Endothelial cell of umbilical vein (primary cell): ENCODE results near the gene UTF1. TPM values are rescaled to one million over a fixed set of nuclear protein-coding genes. Genes with fewer than 3 reads are reported as not detected.

ENCODE experiments used
- BruUV-seq: library from RNA; stranded (reverse); fragments of 400-500 nt; replicated peaks from 2 replicates; lab custom pipeline; 2021; lab: Mats Ljungman, UMichigan
- CTCF ChIA-PET: fragments of 300-600, 350-600 bp; sonication (Branson Sonifier 250); formaldehyde crosslinking; loops from one replicate; lab custom pipeline; 2021; ENCODE audit warnings: antibody characterized with exemption, inconsistent platforms; lab: Charles Lee
- POLR2A ChIA-PET: fragments of 300-600, 350-600 bp; sonication (Branson Sonifier 250); formaldehyde crosslinking; loops from one replicate; lab custom pipeline; 2021; ENCODE audit warnings: antibody characterized with exemption, inconsistent platforms; lab: Charles Lee
- DNase-seq: peaks from one replicate; pipeline ENCODE4 v3.0.0-alpha.2; 2011; ENCODE audit warnings: low read depth, low spot score
- FAIRE-seq: peaks from 2 replicates; lab custom pipeline; 2011; peaks lifted over from hg19 to GRCh38; lab: Jason Lieb, UNC
- H2AFZ ChIP-seq: 2 replicates; pipeline ENCODE4 v1.6.0; 2012; ENCODE audit warnings: low read depth, low read length, control low read depth, inconsistent platforms
- H3K27ac ChIP-seq: 2 replicates; pipeline ENCODE4 v1.5.1; 2011; ENCODE audit warnings: low read depth, mild to moderate bottlenecking, control low read depth, low read length, moderate library complexity; ENCODE audit not compliant: insufficient read depth
- H3K27me3 ChIP-seq, 2 experiments: 2 replicates each; pipeline versions ENCODE4 v1.6.0 to v1.6.1; 2011; ENCODE audit warnings: low read length in 2 of 2, mixed read lengths in 1 of 2; ENCODE audit not compliant: control insufficient read depth in 2 of 2, insufficient read depth in 2 of 2
- H3K36me3 ChIP-seq, 2 experiments: 2 replicates in 1 of 2; 3 replicates in 1 of 2; pipeline ENCODE4 v1.5.1; 2011; ENCODE audit warnings: low read length in 2 of 2, mild to moderate bottlenecking in 1 of 2, moderate library complexity in 1 of 2; ENCODE audit not compliant: control insufficient read depth in 2 of 2, insufficient read depth in 2 of 2; ENCODE audit errors: extremely low read depth in 1 of 2
- H3K4me1 ChIP-seq: 3 replicates; pipeline ENCODE4 v1.5.1; 2011; ENCODE audit warnings: mild to moderate bottlenecking, low read length; ENCODE audit not compliant: control insufficient read depth, insufficient read depth; ENCODE audit errors: extremely low read depth
- H3K4me2 ChIP-seq: 2 replicates; pipeline ENCODE4 v1.6.1; 2011; ENCODE audit warnings: low read length, control low read depth, mixed read lengths; ENCODE audit not compliant: insufficient read depth
- H3K4me3 ChIP-seq, 3 experiments: fragments of 200-600 bp in 1 of 3; sonication (generic), shearing (Covaris generic) in 1 of 3; replicated peaks in 1 of 3; 2 replicates each; pipeline ENCODE4 v1.5.1; 2011 to 2016; ENCODE audit warnings: control low read depth in 3 of 3, low read length in 3 of 3, mild to moderate bottlenecking in 2 of 3, inconsistent platforms in 1 of 3, low read depth in 1 of 3, moderate library complexity in 1 of 3; ENCODE audit not compliant: insufficient read depth in 1 of 3
- H3K79me2 ChIP-seq: 2 replicates; pipeline ENCODE4 v1.6.0; 2012; ENCODE audit warnings: low read length, inconsistent platforms; ENCODE audit not compliant: control insufficient read depth, insufficient read depth
- H3K9ac ChIP-seq: replicated peaks from 2 replicates; pipeline ENCODE3; 2011; ENCODE audit warnings: low read length, control low read depth; ENCODE audit not compliant: insufficient read depth; ENCODE audit errors: extremely low read depth
- H3K9me1 ChIP-seq: replicated peaks from 3 replicates; pipeline ENCODE4 v1.6.0; 2011; ENCODE audit warnings: mild to moderate bottlenecking, low read length; ENCODE audit not compliant: control insufficient read depth, insufficient read depth; ENCODE audit errors: extremely low read depth
- H3K9me3 ChIP-seq: replicated peaks from 2 replicates; pipeline ENCODE4 v1.5.1; 2012; ENCODE audit warnings: low read length, inconsistent platforms; ENCODE audit not compliant: control insufficient read depth, insufficient read depth
- H4K20me1 ChIP-seq: replicated peaks from 2 replicates; pipeline ENCODE3; 2011; ENCODE audit warnings: mild to moderate bottlenecking, low read length; ENCODE audit not compliant: control insufficient read depth, insufficient read depth; ENCODE audit errors: extremely low read depth
- EZH2 ChIP-seq: IDR thresholded peaks from 2 replicates; pipeline ENCODE4 v1.6.1; 2012; ENCODE audit warnings: borderline replicate concordance, low read depth, mild to moderate bottlenecking, moderate library complexity, low read length, inconsistent platforms; ENCODE audit not compliant: severe bottlenecking
- FOS ChIP-seq: IDR thresholded peaks from 2 replicates; pipeline ENCODE4 v1.6.1; 2011; ENCODE audit warnings: mild to moderate bottlenecking, low read length, moderate library complexity, borderline replicate concordance; ENCODE audit not compliant: insufficient read depth
- GATA2 ChIP-seq: IDR thresholded peaks from 2 replicates; pipeline ENCODE4 v1.7.0; 2011; ENCODE audit warnings: low read depth, mild to moderate bottlenecking, moderate library complexity, mixed read lengths, low read length; ENCODE audit not compliant: insufficient read length, insufficient read depth
- JUN ChIP-seq: IDR thresholded peaks from 2 replicates; pipeline ENCODE4 v1.6.1; 2011; ENCODE audit warnings: borderline replicate concordance, low read depth; ENCODE audit not compliant: insufficient read length, insufficient read depth
- POLR2A ChIP-seq: IDR thresholded peaks from 2 replicates; pipeline ENCODE4 v1.6.1; 2012; ENCODE audit warnings: low read depth, mild to moderate bottlenecking, control low read depth, low read length
- dilution Hi-C: fragments of 300-500 bp; cut with MboI; formaldehyde crosslinking; loops from one replicate; pipeline ENCODE4 v1.15.0; 2019; ENCODE audit warnings: low sequenced_read_pairs; ENCODE audit not compliant: extremely low pct_ligation_motif_present
- intact Hi-C: fragments of 100-400 bp; cut with micrococcal nuclease; formaldehyde crosslinking; loops from one replicate; pipeline ENCODE4 v1.10.0; 2022
- polyA plus RNA-seq, 4 experiments: library from polyadenylated mRNA; depleted of rRNA in 3 of 4; stranded (reverse) in 3 of 4; unstranded in 1 of 4; fragments of >200 nt; gene quantifications; 2 replicates each; pipeline versions ENCODE4 v1.2.1 to v1.2.3, GENCODE V29; 2011 to 2012; ENCODE audit warnings: missing spikeins in 1 of 4
- total RNA-seq: library from RNA; stranded (reverse); gene quantifications from 2 replicates; pipeline ENCODE4 v1.2.3, GENCODE V29; 2021
- TF ChIP-seq, protein P1 (sequence below): IDR thresholded peaks from 2 replicates; pipeline ENCODE4 v1.6.1; 2011; ENCODE audit not compliant: insufficient read depth, insufficient read length
- TF ChIP-seq, protein P2 (sequence below), 2 donors: IDR thresholded peaks; 1 replicate in 1 of 2; 2 replicates in 1 of 2; pipeline ENCODE4 v1.5.1; 2011; ENCODE audit warnings: low read length in 2 of 2, mild to moderate bottlenecking in 2 of 2, moderate library complexity in 2 of 2, control low read depth in 1 of 2, inconsistent platforms in 1 of 2, low read depth in 1 of 2; ENCODE audit not compliant: insufficient read depth in 1 of 2; ENCODE audit errors: extremely low read depth in 1 of 2

Gene UTF1
- total and polyA plus RNA-seq, 2 donors (not counting 3 experiments of a cell fraction or from before 2014, with no cell fraction given) = not detected

DNA sequence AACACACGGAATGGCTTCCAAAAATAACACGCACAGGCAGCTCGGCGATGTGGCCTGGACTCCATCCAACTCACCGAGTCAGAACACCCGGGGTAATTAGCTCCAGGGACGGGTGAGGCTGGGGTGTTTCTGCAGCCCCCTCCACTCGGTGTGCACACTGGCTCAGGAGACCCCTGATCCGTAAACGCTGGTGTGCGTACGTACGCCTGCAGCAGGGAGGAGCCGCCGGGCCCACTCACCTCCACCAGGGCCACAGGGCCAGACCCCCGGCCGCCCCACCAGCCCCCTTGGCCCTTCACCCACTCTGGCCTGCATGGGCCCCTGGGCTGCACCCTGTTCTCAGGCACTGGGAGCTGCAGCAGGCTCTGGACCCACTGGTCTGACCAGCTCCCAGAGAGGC, 22.4 kb upstream of the UTF1 start:
- Histone ChIP-seq H4K20me1 (no peaks in the 10 kb centered on the region), H3K4me1 (no peaks in the 10 kb centered on the region), H3K27ac (no peak overlapping the region), H3K36me3 (no peaks in the 10 kb centered on the region), H3K4me2 (no peak overlapping the region), H3K79me2 (no peaks in the 10 kb centered on the region), H2AFZ (no peak overlapping the region), H3K27me3 (no peaks in the 10 kb centered on the region), H3K9ac (no peak overlapping the region), H3K4me3 (no peak overlapping the region), H3K9me3 (no peaks in the 10 kb centered on the region), H3K9me1 (no peaks in the 10 kb centered on the region)
- DNase-seq (no peak), FAIRE-seq (no peak)
- TF ChIP-seq EZH2 (no peak), FOS (no peak), GATA2 (no peak), JUN (no peak), POLR2A (no peak)
- TF ChIP-seq, protein P1, sequence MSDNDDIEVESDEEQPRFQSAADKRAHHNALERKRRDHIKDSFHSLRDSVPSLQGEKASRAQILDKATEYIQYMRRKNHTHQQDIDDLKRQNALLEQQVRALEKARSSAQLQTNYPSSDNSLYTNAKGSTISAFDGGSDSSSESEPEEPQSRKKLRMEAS = no peak
- TF ChIP-seq, protein P2, sequence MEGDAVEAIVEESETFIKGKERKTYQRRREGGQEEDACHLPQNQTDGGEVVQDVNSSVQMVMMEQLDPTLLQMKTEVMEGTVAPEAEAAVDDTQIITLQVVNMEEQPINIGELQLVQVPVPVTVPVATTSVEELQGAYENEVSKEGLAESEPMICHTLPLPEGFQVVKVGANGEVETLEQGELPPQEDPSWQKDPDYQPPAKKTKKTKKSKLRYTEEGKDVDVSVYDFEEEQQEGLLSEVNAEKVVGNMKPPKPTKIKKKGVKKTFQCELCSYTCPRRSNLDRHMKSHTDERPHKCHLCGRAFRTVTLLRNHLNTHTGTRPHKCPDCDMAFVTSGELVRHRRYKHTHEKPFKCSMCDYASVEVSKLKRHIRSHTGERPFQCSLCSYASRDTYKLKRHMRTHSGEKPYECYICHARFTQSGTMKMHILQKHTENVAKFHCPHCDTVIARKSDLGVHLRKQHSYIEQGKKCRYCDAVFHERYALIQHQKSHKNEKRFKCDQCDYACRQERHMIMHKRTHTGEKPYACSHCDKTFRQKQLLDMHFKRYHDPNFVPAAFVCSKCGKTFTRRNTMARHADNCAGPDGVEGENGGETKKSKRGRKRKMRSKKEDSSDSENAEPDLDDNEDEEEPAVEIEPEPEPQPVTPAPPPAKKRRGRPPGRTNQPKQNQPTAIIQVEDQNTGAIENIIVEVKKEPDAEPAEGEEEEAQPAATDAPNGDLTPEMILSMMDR (IDR thresholded peaks at IDR 0.05; ENCODE audit: extremely low read depth in 1 of 2, insufficient read depth in 1 of 2, low read depth in 1 of 2, low read length in 2 of 2) = no peak
- intact Hi-C loops (no loop called here), dilution Hi-C loops (no loop called here)
- ChIA-PET CTCF (no interaction called here), POLR2A (no interaction called here)
- no TSS peak for BruUV-seq
